Esophagus muscularis mucosa (tissue), 4 donors: ENCODE results near the gene GPC6.

Experiments
- EP300 ChIP-seq: sonication (generic); formaldehyde crosslinking; IDR thresholded peaks from one replicate; pipeline ENCODE4 v1.6.1; 2017; ENCODE audit warnings: antibody characterized with exemption
- POLR2A ChIP-seq: fragments of 450-650 bp; IDR thresholded peaks from one replicate; pipeline ENCODE4 v1.6.1; 2017; ENCODE audit warnings: antibody characterized with exemption, moderate library complexity, mild to moderate bottlenecking, low read depth
- TF ChIP-seq, protein P1 (sequence below), 3 experiments: fragments of 200-600 bp in 2 of 3; fragments of 450-650 bp in 1 of 3; sonication (generic) in 2 of 3; IDR thresholded peaks; one replicate each; pipeline ENCODE4 v1.5.1; 2017 to 2019; ENCODE audit warnings: antibody characterized with exemption in 3 of 3, mild to moderate bottlenecking in 2 of 3, moderate library complexity in 1 of 3

DNA sequence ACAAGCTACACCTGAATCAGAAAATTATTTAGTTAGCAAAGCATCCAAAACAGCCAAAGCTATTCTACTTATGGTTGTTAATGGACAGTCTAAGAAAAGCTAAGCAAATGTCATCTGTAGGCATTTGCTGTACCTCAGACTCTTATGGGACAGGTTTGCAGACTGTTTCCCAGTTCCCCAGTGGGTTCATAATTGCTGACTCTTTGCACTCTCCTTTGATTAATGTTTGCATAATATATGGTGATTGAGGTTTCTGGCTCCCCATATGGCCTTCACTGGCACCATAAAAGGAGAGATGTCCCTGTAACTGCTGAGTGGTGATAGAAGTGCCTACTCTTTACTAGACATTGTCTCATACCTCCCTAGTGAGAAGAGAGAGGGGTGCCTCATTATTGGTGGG, 142.1 kb downstream of the GPC6 start:
- no peak for TF ChIP-seq POLR2A
- TF ChIP-seq, protein P1, sequence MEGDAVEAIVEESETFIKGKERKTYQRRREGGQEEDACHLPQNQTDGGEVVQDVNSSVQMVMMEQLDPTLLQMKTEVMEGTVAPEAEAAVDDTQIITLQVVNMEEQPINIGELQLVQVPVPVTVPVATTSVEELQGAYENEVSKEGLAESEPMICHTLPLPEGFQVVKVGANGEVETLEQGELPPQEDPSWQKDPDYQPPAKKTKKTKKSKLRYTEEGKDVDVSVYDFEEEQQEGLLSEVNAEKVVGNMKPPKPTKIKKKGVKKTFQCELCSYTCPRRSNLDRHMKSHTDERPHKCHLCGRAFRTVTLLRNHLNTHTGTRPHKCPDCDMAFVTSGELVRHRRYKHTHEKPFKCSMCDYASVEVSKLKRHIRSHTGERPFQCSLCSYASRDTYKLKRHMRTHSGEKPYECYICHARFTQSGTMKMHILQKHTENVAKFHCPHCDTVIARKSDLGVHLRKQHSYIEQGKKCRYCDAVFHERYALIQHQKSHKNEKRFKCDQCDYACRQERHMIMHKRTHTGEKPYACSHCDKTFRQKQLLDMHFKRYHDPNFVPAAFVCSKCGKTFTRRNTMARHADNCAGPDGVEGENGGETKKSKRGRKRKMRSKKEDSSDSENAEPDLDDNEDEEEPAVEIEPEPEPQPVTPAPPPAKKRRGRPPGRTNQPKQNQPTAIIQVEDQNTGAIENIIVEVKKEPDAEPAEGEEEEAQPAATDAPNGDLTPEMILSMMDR (IDR thresholded peaks at IDR 0.05), result no peak
- no peak for TF ChIP-seq EP300
